ENCODE measurements around the gene ODAD3.
"Not testable (repeated sequence)": the region's sequence is repeated elsewhere in the genome, so short reads cannot be mapped to it uniquely, and the experiment has no call there.

ODAD3 gene

DNA sequence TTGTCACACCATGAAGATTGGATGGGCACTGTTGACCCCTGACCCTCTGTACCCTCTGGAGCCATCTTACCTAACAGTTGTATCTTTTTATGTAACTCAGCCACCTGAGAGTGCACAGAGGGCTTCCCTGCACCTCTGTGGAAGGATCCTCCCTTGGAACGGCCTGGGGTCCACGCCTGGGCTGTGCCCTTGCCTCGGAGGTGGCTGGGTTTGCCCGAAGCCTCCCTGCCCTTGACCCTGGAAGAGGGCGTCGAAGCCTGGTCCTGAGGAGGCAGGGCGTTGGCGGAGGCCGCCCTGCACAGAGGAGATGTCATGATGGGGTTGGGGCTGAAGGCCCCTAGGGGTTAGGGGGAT lies 241 bp downstream of the ODAD3 start:
- no peak for DNase-seq

DNA sequence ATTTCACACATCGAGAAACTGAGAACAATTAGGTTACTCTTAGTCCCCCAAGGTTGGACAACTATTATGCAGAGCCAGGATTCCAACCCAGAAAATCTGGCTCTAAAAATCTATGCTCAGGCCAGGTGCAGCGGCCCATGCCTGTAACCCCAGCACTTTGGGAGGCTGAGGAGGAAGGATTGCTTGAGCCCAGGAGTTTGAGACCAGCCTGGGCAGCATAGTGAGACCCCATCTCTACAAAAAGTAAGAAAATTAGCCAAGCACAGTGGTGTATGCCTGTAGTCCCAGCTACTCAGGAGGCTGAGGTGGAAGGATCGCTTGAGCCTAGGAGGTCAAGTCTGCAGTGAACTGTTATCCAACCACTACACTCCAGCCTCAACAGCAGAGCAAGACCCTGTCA lies 1.4 kb downstream of the ODAD3 start:
- not testable (repeated sequence) for DNase-seq

DNA sequence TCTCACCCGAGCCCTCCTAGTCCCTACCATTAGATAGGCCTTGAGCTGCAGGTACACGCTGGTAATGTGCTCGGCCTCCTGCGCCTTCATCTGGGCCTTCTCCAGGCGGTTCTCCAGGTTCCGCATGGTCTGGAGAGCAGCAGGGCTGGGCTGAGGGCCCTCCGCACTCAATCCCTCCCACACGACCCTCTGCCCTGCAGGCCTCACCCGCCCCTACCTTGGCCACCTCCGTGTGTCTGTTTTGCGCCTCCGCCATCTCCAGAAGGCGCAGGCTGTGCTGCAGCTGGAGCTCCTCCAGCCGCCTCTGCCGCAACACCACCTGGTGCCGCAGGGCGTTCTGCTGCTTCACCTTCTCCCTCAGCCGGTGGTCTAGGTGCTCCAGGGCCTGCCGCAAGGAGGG lies 8.3 kb downstream of the ODAD3 start:
- no peak for DNase-seq

DNA sequence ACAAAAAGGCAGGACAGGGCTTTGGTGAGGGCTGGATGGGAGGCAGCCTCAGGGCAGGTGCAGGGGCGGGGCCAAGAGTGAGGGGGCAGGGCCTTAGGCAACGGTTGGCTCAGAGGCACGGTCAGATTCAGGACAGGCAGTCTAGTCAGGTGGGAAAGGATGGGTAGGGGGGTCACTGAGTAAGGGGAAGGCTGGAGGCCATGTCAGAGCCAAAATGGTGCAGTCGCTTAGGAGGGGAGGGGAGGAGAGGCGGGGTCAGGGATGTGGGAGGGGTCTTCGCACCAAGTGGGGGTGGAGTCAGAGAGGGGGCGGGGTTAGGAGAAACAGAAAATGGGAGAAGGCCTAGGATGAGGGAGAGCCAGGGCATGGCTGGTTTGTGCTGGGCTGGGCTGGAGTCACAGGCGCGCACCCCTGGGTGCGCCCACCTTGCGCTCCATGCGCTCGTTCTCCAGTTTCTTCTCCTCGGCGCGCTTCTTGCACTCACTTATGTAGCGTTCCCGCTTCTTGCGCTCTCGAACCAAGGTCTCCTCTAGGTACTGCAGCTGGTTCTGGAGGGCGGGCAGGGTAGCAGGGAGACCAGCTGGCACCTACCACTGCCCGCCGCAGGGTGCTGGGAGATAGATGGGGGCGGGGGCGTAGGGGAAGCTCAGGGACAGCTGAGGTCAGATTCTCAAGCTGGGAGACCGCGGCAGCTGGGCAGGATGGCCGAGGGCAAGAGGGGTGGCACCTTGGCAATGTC lies 9.0 kb downstream of the ODAD3 start:
- DNase-seq = no peak

DNA sequence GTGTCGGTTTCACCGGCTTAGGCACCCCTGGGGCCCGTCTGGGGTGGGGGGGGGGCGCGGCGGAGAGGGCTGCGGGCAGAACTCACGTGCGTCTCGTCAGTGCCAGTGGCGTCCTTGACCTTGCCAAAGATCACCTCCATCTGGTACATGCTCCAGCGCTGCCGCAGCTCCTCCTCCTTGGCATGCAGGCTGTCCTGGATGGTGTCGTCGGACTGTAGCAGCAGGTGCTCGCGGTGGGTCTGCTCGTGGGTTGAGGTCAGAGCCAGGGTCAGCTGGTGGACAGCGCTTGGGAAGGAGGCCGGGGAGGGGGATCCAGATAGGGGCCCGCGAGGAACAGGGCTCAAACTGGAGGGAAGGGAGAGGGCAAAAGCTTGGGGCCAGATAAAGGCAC lies 11.1 kb downstream of the ODAD3 start:
- DNase-seq = no peak

DNA sequence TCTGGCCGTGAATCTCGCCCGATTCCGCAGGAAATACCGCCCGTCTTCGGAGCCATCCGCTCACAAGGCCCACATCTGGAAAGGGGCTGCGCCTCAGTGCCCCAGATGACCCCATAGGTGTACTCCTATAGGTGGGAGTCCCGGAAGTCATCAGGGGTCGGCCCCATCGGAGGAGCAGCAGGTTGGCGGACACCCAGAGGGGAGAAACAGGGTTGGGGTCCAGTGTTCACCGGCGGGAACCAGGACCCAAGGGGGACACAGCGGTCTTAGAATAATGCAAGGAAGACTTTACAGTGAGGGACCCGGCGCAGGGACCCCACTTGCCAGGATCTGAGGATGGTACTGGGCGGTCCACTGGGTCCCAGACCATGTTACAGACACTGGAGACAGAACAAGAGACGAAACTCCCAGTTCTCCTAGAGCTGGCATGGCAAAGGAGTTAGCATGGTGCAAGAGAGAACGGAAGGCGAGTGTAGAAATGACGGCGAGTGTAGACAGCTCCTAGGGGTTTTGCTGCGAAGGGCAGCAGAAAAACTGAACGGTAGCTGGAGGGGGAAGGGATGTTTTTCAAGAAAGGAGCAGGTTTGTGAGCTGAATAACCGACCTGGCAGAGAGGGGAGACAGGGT lies 11.6 kb downstream of the ODAD3 start:
- DNase-seq = no peak

DNA sequence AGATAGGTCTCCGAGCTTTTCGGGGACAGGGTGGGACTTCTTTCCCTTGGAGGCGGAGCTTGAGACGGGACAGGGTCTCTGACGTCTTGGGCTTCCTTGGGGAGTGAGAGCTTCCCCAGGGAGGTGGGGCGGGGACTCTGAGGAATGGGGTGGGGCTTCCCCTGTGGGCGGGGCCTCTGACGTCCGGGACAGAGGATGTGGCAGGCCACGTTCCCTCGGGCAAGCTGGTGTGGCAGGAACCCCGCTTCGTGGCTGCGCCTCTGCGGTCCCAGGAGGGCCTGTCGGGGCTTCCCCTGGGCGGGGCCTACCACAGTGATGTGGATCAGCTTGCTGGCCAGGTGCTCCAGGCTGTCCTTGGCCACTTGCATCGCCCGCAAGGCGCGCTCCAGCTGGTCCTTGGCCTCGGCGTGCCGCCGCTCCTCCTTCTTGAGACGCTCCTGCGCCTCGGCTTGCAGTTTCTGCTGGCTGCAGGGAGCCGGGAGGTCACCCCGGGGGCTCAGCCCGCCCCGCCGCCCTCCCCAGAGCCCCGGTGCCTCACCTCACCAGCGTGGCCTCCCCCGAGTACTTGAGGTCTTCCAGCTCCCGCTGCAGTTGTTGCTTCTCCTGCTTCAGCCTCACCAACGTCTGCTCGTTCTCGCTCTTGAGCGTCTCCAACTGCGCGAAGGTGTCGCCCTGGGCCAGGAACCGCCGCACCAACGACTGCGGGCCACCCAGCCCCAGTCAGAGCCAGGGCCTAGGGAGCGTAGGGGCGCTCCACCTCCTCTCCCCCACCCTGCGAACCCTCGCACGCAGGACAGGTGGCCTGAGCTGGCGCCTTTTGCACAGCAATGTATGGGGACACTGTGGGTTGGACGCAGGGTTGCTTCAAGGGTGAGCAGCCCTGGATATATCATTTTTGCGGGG lies 12.5 kb downstream of the ODAD3 start:
- DNase-seq = peak; percentile 47 to 74

DNA sequence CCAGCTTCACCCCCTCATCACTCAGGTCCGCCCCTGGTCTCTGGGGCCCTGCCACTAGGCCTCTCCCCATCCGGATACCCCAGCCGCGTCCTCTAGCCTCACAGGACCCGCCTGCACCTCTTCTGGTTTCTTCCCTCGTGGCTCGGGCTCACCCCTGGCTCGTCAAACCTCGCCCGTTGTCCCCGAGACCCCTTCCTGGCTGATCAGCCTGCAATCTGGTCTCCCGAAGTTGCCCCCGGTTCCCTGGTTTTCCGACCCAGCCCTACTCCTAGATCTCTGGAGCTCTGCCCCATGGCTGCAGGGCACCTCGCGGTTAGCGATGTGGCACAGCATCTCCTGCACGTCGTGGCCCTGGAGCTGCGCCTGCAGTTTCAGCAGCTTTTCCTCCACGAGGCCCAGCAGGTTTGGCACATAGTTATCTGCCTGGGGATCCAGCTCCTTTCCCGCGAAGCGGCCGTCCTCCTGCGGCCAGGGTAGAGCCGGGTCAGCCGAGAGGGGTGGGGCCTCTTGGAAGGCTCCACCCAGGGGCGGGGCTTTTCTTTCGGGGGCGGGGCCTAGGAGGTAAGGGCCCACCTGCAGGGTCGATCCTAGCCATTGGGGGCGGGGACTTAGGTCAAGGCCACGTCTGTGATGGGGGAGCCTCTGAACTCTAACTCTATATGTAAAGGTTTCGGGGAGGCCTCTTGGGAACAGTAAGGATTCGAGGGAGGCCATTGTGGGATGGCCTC lies 13.4 kb downstream of the ODAD3 start:
- DNase-seq = peak in 1 of 2 donors; percentile 29

DNA sequence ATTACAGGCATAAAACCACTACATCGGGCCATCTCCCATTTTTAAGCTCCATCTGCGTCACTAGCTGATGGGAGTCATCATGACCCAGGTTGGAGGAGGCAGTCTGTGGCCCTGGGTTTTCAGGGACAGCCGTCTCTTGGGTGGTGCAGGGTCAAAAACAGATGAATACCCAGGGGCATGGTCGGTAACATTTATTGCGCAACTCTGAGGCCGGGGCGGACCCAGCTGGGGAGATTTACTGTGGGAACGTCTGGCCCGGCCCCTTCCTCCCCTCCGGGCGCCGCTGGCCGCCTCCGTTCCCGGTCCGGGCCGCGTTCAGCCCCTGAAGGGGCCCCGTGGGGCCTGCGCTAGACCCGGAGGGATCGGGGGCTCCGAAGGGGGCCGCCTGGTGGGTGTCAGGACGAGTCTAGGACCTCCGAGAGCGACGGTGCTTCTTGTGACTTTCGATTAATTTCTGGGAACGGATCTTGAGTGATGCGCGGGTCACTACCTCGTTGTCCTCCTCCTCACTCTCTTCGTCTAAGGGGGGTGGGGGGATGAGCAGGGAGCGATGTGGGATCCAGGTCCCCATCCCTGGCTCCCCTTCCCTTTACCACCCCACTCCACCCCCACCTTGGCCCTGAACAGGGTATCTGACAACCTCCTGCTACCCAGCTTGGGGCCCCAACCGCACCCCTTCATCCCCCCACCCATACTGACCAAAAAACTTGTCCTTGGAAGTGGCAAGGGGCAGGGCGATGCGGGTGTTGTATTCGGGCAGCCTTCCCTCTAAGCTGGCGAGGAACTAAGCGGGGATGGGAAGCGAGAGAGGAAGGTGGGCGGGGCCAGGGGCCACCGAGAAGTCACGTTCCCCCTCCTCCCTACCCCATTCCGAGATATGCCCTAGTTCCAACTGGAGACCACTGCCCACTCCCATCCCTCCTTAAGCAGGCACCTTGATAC lies 14.2 kb downstream of the ODAD3 start:
- DNase-seq = no peak

DNA sequence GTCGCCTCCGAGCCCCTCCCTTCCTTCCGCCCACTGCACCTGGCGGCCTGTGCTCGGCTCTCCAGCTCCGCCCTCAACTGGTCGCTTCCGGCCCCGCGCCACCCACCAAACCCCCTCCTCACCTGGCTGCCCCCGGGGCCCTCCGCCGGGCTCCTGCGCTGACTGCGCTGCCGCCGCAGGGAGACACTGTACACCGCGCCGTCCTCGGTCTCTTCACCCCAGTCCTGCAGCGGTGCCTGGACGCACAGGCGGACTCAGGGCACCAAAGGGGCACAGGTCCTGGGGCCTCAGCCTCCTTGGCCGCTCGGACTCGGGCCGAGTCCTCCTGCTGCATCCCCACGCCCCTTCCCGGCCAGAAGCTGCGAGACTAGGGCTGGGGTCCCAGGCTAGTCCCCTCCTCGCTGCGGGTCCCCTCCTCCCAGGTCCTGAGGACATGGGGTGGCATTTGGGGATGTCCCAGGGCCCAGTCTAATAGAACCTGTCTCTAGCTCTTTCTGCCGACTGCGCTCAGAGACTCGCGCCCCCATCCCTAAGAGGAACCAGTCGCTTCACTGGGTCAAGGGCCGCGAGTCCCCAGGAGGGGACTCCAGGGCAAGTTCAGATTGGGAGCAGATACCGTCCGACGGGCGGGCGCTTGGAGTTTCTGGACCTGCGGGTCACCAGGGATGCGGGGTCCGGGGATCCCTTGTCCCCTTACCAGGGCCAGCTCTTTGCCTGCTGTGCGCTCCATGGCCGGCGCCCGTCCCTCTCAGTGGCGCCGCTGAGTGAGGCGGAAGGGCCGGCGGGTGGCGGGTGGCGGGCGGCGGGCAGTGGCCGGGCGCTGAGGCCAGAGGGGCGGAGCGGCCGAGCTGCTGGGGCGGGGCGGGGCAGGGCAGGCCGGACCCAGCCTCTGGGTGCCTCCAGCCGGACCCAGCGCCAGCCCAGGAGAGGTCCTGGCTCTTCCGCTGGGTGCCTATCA lies 16.1 kb downstream of the ODAD3 start, which contains the start of gene RGL3:
Gene RGL3, minus strand, starts transcription at position 766 of the 958 bp plus-strand sequence. Its CDS starts 36 bp downstream, at position 730.
- DNase-seq = peak in 1 of 2 donors; percentile 16

DNA sequence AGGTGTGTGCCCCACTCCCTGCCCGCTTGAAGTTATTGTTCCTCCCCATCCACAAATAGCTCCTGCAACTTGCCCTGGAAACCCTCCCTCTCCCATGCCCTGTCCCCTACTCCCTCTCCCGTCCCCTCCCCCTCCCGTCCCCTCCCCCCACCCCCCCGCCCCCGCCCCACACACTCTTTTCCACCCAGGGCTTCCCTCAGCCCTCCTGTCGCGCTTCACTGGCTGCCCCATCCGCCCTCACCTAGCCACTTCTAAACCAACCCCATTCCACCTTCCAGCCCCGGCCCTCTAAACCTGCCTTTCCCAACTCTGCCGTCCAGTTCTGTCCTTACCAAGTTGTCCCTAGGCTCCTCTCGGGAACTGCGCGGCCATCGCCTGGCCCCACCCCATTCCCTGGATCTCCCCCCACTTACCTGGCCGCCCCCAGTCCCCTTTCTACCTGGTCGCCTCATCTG lies 16.8 kb downstream of the ODAD3 start:
- no peak for DNase-seq

DNA sequence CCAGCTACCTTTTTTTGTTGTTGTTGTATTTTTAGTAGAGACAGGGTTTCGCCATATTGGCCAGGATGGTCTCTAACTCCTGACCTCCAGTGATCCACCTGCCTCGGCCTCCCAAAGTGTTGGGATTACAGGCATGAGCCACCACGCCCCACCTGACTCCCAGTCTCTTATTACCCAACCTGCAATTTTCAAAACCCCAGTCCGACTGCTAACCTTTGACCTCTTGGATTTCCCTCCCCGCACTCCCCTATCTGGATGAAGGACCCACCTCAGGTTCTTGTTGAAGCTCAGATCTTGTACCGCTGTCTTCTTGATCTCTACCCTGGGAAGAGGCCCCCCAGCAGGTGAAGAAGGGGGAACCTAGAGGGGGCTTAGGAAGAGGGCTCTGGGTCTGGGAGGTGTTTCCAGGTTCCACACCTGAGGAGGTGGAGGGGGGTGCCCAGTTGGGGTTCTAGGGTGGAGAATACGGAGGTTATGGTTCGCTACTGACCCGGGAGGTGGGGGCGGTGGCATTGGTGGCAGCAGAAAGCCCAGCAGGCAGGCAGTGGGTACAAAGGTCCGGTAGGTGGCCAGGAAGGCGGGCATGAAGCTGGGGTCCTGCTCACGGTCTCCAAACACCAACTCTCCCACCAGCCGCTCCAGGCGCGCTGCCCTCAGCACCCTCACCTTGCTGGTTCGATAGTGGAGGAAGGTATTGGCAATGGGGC lies 18.4 kb downstream of the ODAD3 start:
- no peak for DNase-seq

DNA sequence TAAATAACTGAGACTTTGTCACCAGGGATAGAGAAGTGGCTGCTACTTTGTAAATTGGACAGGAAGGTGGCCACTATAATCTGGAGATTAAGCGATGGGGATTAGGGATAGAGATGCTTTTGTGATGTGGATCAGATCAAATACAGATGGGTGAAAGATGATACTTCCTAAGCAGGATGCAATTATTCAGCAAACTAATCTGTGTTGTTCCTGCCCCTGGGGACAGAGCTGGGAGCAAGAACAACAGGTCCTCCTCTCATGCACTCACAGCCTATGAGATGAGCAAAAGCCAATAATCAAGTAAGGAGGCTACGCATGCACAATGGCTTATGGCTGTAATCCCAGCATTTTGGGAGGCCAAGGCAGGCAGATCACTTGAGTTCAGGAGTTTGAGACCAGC lies 20.4 kb downstream of the ODAD3 start:
- DNase-seq = no peak

DNA sequence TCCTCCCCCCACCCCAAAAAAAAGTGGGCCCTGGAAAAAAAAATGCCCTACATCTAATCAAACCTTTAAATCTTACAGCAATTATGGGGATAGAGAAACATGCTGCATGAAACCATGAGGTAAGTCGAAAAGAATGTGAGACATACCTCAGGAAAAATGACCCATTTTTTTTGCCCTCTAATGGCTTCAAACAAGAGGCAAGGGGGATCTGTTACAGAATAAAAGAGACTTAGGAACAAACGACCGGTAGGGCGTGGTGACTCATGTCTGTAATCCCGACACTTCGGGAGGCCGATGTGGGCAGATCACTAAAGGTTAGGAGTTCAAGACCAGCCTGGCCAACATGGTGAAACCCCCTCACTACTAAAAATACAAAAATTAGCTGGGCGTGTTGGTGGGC lies 24.2 kb downstream of the ODAD3 start:
- DNase-seq = no peak

DNA sequence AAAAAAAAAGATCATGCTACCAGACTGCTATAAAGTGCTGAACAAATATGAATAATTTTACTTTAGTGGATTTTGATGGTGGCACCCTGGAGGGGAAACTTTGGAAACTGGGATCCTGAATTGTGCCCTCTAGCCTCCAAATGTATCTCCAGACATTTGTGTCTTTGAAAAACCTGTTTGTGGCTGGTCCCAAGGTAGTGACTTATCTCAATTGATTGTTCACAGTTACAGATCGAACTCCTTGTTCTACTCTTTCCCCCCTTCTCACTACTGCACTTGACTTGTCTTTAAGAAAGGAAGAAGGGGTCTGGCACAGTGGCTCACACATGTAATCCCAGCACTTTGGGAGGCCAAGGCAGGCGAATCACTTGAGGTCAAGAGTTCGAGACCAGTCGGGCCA lies 26.3 kb downstream of the ODAD3 start:
- DNase-seq = no peak

DNA sequence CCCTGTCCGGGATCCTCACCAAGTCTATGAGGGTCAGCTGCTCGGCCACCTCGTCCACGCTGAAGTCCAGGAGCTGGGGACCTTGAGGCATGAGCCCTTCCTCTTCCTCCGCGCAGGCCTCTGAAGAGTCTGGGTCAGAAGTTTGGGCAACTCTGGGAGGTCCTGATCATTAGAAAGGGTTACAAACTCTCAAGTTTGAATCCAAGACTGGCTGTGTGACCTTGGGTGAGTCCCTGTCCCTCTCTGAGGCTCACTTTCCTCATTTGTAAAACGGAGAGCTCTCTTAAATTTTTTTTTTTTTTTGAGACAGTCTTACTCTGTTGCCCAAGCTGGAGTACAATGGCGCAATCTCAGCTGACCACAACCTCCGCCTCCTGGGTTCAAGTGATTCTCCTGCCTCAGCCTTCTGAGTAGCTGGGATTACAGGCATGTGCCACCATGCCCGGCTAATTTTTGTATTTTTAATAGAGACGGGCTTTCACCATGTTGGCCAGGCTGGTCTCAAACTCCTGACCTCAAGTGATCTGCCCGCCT lies 28.2 kb downstream of the ODAD3 start:
- DNase-seq = peak; percentile 27 to 49

DNA sequence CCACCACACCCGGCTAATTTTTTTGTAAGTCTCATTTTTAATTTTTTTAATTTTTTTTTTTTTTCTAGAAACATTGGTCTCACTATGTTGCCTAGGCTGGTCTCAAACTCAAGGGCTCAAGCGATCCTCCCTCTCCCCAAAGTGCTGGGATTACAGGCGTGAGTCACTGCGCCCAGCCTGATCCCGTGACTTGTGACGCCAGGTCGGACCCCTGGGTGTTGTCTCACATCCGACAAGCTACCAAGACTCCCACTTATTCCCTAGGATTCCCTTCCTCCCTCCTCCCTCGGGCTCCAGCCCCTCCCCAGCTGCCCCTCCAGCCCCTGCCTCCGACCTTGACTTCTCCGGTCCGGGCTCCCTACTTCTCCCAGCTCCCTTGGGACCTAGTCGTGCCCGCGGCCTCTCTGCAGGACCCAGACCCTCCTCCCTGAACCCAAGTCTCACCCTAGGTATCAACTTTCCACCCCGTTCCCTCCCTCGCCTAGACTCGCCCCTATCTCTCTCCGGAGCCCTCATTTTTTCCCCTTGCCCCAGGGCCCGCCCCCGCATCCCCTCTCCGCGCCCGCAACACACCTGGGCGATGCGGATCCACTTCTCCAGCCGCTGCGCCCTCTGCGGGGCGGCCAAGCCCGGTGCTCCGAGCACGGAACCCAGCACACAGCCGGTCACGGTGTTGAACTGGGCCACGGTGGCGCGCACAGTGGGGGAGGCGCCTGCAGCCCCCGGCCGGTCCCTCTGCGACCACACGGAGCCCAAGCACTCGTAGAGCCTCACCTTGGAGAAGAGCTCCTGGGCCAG lies 28.9 kb downstream of the ODAD3 start:
- no peak for DNase-seq

DNA sequence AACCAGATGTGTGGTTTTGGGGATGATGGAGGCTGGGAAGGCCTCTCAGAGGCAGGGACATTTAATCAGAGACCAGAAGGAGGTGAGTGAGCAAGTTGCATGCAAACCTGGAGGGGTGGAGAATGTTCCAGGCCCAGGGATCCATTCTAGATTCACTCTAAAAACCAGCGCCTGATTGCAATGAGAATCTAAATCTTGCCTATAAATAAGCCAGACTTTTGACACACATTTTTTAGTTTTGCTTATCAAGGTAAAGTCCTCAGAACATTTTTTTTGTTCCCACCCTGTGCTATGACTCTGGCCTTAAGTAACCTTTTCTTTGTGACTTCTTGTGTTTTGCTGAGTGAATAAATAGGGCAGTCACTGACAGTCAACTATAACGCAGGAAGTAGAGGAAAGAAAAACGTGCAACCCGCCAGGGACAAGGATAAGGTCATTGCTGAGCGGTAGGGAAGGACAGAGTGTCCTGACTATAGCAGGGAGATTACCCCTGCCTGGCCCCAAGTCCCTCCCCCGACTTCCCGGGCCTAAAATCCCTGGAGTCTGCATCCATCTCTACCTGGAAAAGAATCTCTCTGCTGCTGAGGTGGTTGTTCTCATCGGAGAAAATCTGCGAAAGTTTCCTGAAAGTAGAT lies 30.2 kb downstream of the ODAD3 start:
- no peak for DNase-seq

All from inflammatory macrophage treated with lipopolysaccharide for 1 hour (primary cell).